NCI-H510A (cell line): ENCODE data around the gene EID2B.

Source experiments
- DNase-seq: peaks from one replicate; lab custom pipeline; 2025; lab: John Stamatoyannopoulos, UW

Gene EID2B, protein sequence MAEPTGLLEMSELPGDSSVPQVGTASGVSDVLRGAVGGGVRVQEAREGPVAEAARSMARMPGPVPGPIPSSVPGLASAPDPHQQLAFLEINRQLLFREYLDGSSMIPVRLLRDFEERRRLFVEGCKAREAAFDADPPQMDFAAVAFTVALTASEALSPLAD

GRCh38 chr19:39532233-39533002 lies at the start of gene EID2B:
EID2B (minus strand) TSS chr19:39532852; CDS start chr19:39532802, 50 bp downstream.
- peak; percentile 82 for DNase-seq

GRCh38 chr19:39582442-39582841 lies 49.8 kb upstream of the EID2B start:
- DNase-seq = no peak

DNA sequence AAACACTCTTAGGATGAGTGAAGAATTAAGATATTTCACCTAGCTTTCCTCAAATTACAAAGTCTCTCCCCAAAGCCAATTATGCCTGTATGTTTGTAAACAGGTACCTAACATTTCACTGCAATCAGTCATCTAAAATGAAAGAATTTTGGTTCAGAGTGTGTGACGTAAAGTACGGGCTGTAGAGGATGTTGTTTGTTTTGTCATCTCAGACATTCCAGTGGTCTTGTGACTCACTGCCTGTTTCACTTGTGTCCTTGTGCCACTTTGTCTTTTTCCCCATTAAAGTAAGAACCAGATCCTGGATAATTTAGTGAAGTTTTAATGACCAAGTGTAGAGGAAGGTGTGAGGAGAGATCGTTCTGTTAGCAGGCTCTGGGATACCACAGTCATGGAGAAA lies 36.0 kb upstream of the EID2B start:
- DNase-seq = no peak

- DNase-seq = no peak
Measured at GRCh38 chr19:39566064-39566463, 33.4 kb upstream of the EID2B start.

DNA sequence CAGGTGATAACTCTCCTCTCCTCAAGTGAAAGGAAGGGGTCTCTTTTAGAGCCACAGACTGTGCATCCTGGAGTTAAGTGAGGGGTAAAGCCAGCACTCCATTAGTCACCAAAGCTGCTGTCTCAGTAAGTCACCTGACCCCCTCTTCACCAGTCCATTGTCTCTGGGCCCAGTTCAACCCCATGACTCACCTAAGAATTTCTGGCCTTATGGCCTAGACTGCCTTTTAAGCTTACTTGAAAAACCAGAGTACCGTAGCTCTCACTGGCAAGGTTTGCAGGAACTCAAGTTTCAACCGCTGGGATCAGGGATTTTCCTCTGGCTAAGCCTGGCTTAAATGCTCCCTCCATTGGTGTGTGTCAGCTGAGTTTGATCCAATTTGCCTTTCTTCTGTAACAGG lies 30.8 kb upstream of the EID2B start:
- no peak for DNase-seq

GRCh38 chr19:39558624-39559117 lies 26.0 kb upstream of the EID2B start:
- no peak for DNase-seq

DNA sequence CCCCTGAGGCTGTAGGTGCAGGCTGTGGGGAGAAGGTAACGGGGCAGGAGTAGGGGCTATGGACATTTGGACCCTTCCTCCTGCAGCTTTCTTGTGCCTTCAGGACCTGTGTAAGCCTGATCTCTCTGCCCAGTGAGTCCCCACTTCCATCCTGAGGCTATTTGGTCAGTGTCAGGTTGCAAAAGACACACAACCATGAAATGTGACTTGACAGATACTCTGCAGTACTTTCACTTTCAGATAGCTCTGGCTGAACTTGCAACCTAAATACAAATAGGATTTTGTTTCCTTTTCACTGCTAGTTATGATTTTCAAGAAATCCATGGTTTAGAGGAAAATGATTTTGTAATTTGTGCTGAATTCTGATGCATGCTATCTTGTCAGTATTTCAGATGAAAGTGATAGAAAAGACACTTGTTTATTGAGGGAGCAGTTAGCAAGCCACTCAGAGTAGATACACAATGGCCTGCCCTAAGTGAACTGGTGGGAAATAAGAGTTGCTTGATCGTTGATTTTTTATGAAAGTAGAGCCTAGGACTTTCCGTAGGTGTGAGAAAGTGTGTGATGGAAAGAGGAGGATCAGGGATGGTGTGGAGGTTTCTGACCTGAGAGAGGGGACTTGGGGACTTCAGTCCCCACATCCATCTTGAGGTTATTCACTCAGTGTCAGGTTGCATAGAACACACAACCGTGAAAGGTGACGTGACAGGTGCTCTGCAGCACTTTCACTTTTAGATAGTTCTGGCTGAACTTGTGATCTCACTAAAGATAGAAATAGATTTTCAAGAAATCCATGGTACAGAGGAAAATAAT lies 25.4 kb upstream of the EID2B start:
- DNase-seq = peak; percentile 2

- no peak for DNase-seq
Measured at GRCh38 chr19:39555883-39556282, 23.2 kb upstream of the EID2B start.

DNA sequence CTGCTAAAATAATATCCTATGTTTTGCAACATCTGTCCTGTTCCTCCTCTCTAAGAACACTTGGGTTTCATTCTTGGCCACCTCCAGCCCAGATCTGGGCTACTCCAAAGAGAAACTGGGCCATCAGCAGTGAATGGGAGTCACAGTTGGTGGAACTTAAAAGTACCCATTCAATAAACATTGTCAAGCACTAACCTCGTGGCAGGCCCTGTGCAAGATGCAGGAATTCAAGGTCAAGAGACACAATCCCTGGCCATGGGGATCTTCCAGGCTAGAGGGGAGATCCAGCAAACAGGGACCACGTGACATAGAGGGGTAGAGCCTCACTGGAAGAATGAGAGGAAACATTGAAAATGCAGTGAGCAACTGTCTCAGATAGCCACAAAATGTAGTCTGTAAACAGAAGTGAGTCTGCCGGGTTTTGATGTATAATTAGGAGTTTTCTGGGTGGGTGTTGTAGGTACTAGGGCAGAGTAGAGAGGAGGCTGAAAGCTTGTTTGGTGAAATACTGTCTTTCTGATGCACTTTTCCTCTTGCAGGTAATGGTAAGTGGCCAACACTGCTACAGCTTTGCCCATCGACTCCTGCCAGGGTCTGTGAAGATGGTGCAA lies 22.2 kb upstream of the EID2B start:
- DNase-seq = no peak

GRCh38 chr19:39553082-39553652 lies 20.5 kb upstream of the EID2B start:
- DNase-seq = no peak

- DNase-seq = no peak
Measured at GRCh38 chr19:39550197-39550596, 17.5 kb upstream of the EID2B start.

DNA sequence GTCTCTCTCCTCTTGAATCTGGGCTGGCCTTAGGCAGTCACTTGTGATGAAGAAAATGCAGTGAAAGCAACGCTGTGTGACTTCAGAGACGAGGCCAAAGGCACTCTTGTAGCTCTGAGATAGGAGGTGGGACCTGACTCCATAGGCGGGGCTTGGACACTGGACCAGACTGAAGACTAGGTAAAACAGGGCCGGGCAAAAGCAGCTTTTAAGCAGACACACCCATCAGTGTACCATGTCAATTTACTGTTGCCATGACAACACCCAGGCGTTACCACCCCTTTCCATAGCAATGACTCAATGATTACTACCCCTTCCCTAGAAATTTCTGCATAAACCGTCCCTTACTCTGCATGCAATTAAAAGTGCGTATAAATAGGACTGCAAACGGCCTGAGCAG lies 13.9 kb upstream of the EID2B start:
- DNase-seq = no peak

- DNase-seq = no peak
Measured at GRCh38 chr19:39544911-39545310, 12.3 kb upstream of the EID2B start.

- no peak for DNase-seq
Measured at GRCh38 chr19:39544226-39544903, 11.7 kb upstream of the EID2B start.

GRCh38 chr19:39543477-39543857 lies 10.8 kb upstream of the EID2B start:
- DNase-seq = no peak

DNA sequence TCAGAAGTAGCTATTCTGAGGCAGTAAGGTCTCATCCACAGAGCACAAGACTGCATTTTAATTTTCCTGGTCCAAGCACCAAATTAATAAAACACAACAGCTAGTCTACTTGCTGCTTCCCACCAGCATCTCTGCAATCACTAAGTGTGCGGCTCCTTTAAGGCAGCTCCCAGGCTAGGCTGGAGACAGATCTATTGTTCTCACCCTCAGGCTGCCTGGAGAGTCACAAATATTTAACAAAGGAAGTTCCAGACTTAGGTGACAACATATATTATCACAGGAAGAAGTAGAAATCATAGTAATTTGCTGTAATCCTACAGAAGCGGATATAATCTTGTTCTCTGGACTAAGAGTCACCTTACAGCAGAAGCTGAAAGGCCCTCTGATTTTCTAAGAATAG lies 9.6 kb upstream of the EID2B start:
- no peak for DNase-seq

- no peak for DNase-seq
Measured at GRCh38 chr19:39540333-39540673, 7.7 kb upstream of the EID2B start.

- peak; percentile 83 for DNase-seq
Measured at GRCh38 chr19:39539518-39540332, 7.1 kb upstream of the EID2B start, which contains the start of gene EID2. EID2 (minus strand) TSS chr19:39540161; CDS start chr19:39540079, 82 bp downstream.

DNA sequence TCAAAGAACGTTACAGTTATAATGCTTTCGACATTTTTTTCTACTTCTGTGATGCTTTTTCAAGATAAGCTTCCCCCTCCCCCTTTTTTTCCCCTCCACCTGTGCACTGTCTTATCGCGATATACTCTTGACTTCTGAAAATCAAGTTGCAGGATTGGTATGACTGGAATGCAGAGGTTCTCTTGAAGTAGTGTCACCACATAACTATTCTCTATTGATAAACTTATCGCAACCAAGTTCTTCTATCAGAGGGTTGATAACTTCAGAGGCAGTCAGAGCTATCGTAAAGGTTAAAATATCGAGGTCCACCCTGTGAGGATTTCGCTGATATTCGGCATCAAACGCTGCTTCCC lies 6.5 kb upstream of the EID2B start:
- DNase-seq = no peak

- no peak for DNase-seq
Measured at GRCh38 chr19:39533791-39534190, 1.1 kb upstream of the EID2B start.
